COR-L47 (cell line): ENCODE data around the gene GPD1.
"Not testable (repeated sequence)": the region's sequence is repeated elsewhere in the genome, so short reads cannot be mapped to it uniquely, and the experiment has no call there.

ENCODE experiments used
- DNase-seq: peaks from one replicate; lab custom pipeline; 2025; lab: John Stamatoyannopoulos, UW

GPD1 gene

DNA sequence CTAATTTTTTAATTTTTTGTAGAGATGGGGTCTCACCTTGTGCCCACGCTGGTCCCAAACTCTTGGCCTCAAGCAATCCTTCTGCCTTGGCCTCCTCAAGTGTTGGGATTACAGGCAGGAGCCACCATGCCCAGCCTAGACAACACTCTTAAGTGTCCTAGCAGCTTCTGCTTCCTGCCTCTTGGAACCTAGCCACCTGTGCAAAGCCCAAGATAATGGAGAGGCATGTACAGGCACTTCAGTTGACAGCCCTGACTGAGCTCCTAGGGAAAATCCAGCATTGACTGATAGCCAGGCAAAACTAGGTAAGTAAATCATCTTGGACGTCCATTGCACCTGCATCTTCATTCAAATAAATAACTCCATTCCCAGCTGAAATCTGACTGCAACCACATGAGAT is 23.7 kb downstream of the GPD1 start:
- no peak for DNase-seq

DNA sequence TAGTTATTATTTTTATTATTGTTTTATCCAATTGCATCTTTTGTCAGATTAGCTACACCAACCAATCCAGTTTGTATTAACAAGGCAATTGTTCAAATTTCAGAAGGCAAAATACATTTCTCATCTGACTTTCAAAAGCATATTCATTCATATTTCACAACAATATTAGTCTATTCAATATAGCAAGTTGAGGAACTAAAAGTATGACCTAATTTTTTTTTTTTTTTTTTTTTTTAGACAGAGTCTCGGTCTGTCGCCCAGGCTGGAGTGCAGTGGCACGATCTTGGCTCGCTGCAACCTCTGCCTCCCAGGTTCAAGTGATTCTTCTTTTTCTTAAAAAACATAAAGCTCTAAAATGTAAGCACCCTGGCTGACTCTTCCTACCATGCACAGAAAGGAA is 25.5 kb downstream of the GPD1 start:
- no peak for DNase-seq

DNA sequence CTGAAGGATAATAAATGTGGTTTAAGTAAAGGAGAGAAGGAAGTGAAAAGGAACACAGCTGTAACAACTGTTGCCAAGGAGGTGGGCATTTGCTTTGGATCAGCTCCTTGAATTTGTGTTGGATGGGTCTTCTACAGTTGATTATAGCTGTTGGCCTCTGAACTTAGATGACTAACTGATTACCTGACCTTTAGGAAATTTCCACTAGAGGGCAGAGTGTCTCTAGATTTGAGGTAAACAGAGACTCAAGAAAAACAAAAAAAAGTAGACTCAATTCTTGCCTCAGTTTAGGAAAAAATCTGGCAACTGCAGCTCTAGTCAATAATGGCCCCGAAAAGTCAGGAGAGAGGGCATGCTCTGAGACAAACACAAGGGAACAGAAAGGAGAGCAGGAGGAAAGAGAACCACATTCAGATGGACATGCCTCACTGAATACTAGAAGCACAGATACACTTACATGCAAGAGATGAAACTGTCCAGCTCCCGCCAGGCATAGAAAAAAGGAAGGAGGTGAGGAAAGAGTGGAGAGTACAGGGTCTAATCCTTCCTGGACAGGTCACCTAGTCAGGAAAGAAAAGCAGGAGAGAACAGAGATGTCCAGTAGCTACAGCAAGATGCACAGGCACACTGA is 28.8 kb downstream of the GPD1 start:
- DNase-seq: no peak

DNA sequence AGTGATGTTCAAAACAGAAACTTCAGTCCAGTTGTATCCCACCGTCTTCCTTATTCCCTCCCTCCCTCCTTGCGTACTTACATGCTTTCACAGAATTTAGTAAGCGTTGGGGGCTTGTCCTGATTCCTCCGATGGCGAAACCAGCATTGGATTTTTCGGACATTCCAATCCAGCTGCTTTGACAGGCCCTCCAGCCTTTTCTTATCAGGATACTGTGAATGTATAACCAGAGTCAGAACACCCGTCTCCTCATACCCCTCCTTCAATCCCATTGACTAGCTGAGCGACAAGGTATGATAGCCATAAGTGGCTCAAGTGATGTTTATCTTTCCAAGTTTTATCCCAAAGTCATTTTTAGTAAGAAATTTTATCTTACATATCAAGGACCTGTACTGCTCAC is 39.2 kb downstream of the GPD1 start:
- no peak for DNase-seq

DNA sequence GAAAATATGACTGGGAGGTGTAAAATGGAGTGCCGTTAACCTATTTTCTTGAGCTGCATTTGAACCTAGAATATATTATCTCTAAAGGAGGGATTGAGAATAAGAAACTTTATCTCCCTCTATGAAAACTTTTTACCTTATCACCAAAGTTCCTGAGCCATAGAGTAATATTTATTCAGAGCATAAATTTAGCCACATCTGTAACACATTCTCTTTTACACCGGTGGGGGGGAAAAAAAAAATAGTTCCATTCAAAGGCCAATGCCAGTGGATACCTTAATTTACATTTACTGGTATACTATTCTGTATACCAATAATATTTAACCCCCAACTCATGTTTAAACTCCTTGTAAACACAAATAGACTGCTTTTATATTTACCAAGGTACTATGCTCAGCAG is 41.6 kb downstream of the GPD1 start:
- no peak for DNase-seq

DNA sequence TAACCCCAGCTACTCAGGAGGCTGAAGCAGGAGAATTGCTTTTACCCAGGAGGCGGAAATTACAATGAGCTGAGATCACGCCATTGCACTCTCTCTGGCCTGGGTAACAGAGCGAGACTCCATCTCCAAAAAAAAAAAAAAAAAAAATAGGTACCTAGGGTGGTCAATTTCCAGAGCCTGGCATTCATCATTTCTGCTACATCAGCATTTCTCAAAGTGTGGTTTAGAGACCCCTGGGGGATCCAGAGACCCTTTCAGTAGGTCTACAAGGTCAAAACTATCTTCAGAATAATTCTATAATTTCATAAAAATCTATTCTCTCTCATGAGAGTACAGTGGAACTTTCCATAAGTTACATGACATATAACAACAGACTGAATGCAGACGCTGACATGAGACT is 43.5 kb downstream of the GPD1 start:
- no peak for DNase-seq

DNA sequence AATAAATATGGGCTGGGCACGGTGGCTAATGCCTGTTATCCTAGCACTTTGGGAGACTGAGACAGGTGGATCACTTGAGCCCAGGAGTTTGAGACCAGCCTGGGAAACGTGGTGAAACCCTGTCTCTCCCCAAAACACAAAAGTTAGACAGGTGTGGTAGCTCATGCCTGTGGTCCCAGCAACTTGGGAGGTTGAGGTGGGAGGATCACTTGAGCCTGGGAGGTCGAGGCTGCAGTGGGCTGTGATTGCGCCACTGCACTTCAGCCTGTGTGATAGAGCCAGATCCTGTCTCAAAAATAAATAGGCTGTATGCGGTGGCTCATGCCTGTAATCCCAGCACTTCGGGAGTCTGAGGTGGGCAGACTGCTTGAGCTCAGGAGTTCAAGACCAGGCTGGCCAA is 44.2 kb downstream of the GPD1 start:
- DNase-seq: not testable (repeated sequence)

DNA sequence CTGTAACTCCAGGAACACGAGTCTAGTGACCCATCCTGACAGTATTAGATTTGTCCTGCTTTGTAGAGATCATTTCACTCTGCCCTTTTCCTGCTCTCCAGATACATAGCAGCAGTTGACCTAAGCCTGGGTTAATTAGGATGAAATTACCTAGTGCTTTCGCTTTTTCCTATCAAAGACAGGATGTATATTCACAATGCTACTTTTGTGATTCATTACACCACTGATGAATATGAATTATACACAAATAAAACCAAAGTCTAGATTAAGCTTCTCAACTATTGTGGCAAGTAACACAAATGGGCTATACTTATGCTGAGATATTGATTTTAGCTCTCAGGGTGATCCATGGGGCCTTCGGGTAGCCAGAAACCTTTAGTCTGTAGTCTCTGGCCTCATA is 45.5 kb downstream of the GPD1 start:
- no peak for DNase-seq

DNA sequence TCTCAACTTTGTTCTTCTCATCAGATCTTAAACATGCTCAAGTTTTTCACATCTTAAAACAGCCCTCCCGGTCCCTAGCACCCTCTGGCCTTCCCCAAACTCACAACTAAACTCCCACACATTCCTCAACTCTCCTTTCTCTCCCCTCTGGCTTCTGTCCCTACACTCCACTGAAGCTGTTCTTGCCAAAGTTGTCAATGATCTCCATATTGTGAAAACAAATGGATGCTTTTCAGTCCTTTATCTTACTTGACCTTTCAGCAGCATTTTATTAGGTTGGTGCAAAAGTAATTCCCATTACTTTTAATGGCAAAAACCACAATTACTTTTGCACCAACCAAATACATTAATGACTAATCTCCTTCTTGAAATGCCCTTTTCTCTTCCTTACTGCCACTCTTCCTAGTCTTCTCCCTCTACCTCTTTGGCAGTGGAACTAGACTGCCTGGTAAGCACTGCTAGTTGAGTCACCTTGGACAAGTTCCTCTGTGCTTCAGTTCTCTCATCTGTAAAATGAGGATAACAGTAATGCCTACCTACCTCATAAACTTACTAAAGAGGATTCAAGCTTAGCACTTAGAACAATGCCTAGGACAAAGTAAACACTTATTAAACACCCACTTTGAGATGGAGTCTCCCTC is 47.4 kb downstream of the GPD1 start:
- DNase-seq: no peak

DNA sequence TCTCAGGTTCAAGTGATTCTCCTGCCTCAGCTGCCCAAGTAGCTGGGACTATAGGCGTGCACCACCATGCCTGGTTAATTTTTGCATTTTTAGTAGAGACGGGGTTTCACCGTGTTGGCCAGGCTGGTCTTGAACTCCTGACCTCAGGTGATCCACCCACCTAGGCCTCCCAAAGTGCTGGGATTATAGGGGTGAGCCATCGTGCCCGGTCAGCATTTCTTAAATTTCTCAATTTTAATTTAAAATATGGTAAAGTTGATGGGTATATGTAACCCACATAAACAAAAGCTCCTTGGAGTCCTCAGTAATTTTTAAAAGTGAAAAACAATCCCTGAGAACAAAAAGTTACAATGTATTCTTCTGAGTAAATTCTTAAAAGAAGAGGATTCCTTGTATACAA is 51.1 kb downstream of the GPD1 start:
- not testable (repeated sequence) for DNase-seq

DNA sequence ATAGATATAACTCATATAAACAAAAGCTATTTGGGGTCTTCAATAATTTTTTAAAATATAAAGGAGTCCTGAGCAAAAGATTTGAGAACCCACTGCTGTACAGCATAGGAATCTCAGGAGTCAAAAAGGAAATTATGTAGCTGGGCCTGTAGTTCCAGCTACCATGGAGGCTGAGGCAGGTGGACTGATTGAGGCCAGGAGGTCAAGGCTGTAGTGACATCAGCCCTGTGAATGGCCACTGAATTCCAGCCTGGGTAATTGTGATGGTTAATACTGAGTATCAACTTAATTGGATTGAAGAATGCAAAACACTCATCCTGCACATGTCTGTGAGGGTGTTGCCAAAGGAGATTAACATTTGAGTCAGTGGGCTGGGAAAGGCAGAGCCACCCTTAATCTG is 52.8 kb downstream of the GPD1 start:
- no peak for DNase-seq

DNA sequence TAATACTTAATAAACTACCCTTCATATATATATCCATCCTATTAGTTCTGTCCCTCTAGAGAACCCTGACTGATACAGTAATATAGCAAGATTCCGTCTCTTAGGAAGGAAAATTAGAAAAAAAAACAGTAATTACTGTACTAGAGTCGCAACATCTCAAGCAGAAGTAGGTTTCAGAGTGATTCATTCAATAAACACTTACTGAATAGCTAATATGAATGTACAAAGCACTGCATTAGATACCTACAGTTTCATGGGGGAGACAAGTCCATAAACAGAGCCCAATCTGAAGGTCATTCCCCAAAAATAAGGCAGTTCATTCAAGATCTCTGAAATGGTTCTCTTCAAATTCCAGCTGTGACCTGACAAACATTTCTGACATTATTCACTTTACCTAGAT is 53.5 kb downstream of the GPD1 start:
- DNase-seq: no peak

DNA sequence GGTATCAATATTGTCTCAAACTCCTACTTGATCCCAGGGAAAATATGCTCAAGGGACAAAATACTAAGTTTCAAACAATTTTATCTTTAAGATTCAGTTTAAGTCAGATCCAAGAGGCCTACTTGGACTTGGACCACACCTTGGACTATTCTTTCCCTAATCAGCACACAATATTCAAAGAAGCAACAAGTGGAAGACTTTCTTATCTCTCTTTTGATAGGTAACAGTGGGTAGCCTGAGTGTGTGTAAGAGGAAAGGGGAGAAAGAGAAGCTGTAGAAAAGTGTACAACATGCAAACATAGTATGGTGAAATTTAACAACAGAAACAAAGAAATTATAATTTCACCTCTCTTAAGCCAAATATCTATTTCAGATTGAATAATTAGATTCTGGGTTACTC is 56.8 kb downstream of the GPD1 start:
- no peak for DNase-seq
